HG02840 (cell line): ENCODE results near the gene CCDC170.

Experiments used
- ATAC-seq: cut with Tn5 transposase; IDR thresholded peaks from one replicate; pipeline ENCODE4 v1.9.1; 2021; ENCODE audit warnings: mild to moderate bottlenecking, moderate library complexity, moderate number of reproducible peaks; ENCODE audit not compliant: unreplicated experiment, low FRiP score

CCDC170 gene

GRCh38 chr6:151649835-151650234, 156.0 kb downstream of the CCDC170 start:
- ATAC-seq, result no peak

GRCh38 chr6:151651639-151652038, 157.8 kb downstream of the CCDC170 start:
- no peak for ATAC-seq

GRCh38 chr6:151652325-151652724, 158.5 kb downstream of the CCDC170 start:
- no peak for ATAC-seq

GRCh38 chr6:151655099-151655498, 161.3 kb downstream of the CCDC170 start:
- no peak for ATAC-seq

- no peak for ATAC-seq
Observed at GRCh38 chr6:151656392-151656791, 162.6 kb downstream of the CCDC170 start.

GRCh38 chr6:151658091-151658490, 164.3 kb downstream of the CCDC170 start:
- ATAC-seq, result no peak

GRCh38 chr6:151659212-151659611, 165.4 kb downstream of the CCDC170 start:
- ATAC-seq, result no peak

- no peak for ATAC-seq
Observed at GRCh38 chr6:151661509-151661908, 167.7 kb downstream of the CCDC170 start.

GRCh38 chr6:151661928-151662327, 168.1 kb downstream of the CCDC170 start:
- ATAC-seq, result no peak

- ATAC-seq, result no peak
Observed at GRCh38 chr6:151663559-151663958, 169.7 kb downstream of the CCDC170 start.

- no peak for ATAC-seq
Observed at GRCh38 chr6:151664390-151664789, 170.6 kb downstream of the CCDC170 start.

GRCh38 chr6:151665329-151665728, 171.5 kb downstream of the CCDC170 start:
- no peak for ATAC-seq

GRCh38 chr6:151666526-151666925, 172.7 kb downstream of the CCDC170 start:
- ATAC-seq, result no peak

GRCh38 chr6:151669208-151669560, 175.4 kb downstream of the CCDC170 start:
- ATAC-seq, result no peak

- no peak for ATAC-seq
Observed at GRCh38 chr6:151670116-151670515, 176.3 kb downstream of the CCDC170 start.
